Measurements from ENCODE around the gene NETO2.
"Not testable (repeated sequence)": the region's sequence is repeated elsewhere in the genome, so short reads cannot be mapped to it uniquely, and the experiment has no call there.

NETO2 gene, protein sequence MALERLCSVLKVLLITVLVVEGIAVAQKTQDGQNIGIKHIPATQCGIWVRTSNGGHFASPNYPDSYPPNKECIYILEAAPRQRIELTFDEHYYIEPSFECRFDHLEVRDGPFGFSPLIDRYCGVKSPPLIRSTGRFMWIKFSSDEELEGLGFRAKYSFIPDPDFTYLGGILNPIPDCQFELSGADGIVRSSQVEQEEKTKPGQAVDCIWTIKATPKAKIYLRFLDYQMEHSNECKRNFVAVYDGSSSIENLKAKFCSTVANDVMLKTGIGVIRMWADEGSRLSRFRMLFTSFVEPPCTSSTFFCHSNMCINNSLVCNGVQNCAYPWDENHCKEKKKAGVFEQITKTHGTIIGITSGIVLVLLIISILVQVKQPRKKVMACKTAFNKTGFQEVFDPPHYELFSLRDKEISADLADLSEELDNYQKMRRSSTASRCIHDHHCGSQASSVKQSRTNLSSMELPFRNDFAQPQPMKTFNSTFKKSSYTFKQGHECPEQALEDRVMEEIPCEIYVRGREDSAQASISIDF
- 0.63 to 71.8 (median 38.5) reads per million in 9 experiments for total RNA-seq

DNA sequence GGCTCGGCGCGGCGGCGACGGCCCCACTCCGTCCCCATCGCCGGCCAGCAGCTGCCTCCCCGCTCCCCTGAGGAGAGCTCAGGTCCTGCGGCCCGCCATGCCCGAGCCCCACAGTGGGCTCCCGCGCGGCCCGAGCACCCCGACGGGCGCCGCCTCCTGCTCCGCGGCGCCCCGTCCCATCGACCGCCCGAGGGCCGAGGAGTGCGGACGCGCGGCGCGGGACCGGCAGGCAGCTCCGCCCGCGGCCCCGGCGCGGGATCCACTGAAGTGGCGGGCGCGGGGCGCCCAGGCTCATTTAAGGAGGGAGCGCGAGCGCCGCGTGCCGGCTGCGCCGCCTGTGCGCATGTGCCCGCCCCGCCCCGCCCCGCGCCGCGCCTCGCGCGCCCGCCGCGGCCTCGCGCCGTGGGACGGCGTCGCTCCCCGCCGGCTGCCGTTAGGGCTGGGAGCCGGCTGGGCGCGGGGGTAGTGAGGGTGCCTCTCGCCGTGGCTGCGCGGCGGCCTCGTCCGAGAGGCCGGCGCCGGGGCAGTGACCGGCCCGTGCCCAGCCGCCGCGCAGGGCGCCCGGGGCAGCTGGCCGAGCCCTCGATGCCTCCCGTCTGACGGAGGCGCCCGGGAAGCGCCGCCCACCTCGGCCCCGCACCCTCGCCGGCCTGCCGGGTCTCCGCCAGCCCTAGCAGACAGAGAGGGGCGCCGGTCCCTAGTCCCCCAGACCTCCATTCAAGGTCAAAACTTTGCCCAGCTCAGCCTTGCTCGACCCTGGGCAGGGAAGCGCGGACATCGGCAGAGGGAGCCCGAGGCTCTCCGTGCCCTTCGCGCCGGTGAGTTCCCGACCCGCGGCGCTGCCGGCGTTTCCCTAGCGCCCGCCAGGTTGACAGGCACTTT, at the start of gene NETO2:
Gene NETO2 (minus strand): TSS at position 269 of the 882 bp plus-strand sequence. CDS start 333 bp downstream, outside the sequence.
- peaks cover 8 to 22% of the 10 kb centered on the region in 2 donors for H3K27me3 Mint-ChIP-seq
- H3K27ac Mint-ChIP-seq: peak within 1 kb of the TSS; percentile 50 to 77

DNA sequence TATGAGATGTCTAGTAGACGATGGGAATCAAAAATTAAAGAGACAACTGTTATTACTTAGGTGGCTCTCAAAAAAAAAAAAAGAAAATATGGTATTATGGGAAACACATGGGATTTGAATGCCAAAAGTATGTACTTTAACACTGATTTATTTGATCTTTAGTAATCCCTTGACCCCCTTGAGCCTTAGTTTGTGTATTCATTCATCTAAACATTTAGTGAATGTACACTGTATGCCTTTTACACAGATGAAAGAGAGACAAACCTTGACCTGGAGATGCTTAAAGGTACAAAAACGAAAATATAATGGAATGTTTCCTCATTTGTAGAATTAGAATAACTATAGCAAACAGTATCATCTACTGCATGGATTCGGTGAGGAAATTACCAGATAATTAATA, 38.6 kb upstream of the NETO2 start:
- H3K27ac Mint-ChIP-seq: no peak overlapping the region
- DNase-seq (no peak), ATAC-seq (replicated peaks) (no peak)
- no peaks in the 10 kb centered on the region for H3K27me3 Mint-ChIP-seq
- H3K4me3 Mint-ChIP-seq: no peak overlapping the region
- no peaks in the 10 kb centered on the region for H3K36me3 Mint-ChIP-seq (ENCODE audit: insufficient read depth)
- H3K4me1 Mint-ChIP-seq (ENCODE audit: low read depth in 2 of 2): peaks cover 0 to 5% of the 10 kb centered on the region in 2 donors
- no peaks in the 10 kb centered on the region for H3K9me3 Mint-ChIP-seq

More for the DNA sequence above, at the start of gene NETO2:
- Mint-ChIP-seq H3K4me1 (ENCODE audit: low read depth in 2 of 2) (peaks cover 10 to 11% of the 10 kb centered on the region in 2 donors), H3K4me3 (peak within 1 kb of the TSS; percentile 85 to 88), H3K36me3 (ENCODE audit: insufficient read depth) (peaks cover 2% of the 10 kb centered on the region), H3K9me3 (no peaks in the 10 kb centered on the region)
- DNase-seq: peak; percentile 46 to 61 (median 53)
- ATAC-seq (replicated peaks): peak; percentile 71

GRCh38 chr16:47181066-47181465, 37.3 kb upstream of the NETO2 start:
- not testable (repeated sequence) for H3K36me3 Mint-ChIP-seq (ENCODE audit: insufficient read depth); H3K4me3 Mint-ChIP-seq; H3K9me3 Mint-ChIP-seq; ATAC-seq (replicated peaks); DNase-seq; H3K4me1 Mint-ChIP-seq (ENCODE audit: low read depth in 2 of 2); H3K27me3 Mint-ChIP-seq; H3K27ac Mint-ChIP-seq

DNA sequence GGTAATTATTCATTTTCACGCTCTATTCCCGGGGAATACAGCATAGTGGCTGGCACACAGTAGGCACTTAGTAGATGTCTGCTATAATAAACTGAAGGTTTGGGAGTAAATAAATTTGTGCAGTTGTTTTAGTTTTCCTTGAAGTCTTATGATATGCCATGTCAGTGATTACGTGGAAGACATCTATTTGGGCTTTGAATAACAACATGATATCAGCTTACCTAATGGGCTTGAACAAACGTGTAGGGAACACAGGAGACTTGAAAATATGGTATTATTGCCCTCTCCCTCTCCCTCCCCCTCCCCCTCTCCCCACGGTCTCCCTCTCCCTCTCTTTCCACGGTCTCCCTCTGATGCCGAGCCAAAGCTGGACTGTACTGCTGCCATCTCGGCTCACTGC, 36.3 kb upstream of the NETO2 start:
- DNase-seq: no peak
- H3K27me3 Mint-ChIP-seq: no peaks in the 10 kb centered on the region
- H3K27ac Mint-ChIP-seq: peak overlapping the region in 1 of 2 donors; percentile 59
- no peak overlapping the region for H3K4me3 Mint-ChIP-seq
- no peaks in the 10 kb centered on the region for H3K36me3 Mint-ChIP-seq (ENCODE audit: insufficient read depth)
- ATAC-seq (replicated peaks): no peak
- H3K4me1 Mint-ChIP-seq (ENCODE audit: low read depth in 2 of 2): peaks cover 0 to 3% of the 10 kb centered on the region in 2 donors
- no peaks in the 10 kb centered on the region for H3K9me3 Mint-ChIP-seq

DNA sequence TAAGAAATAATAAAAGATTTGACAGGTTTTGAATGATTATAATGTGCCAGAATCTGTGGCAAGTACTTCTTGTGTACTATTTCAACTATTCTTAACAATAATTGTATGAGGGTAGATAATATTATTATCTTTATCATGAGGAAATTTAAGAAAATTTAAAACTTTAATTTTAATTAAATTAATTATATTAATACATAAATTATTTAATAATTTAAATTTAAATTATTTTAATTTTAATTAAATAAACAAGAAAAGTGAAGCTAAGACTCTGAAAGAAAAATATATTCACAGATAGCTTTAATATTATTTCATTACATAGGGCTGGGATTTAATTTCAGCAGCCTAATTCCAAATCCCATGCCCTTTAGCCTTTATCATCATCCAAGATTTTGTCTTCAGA, 31.4 kb upstream of the NETO2 start:
- H3K27me3 Mint-ChIP-seq: no peaks in the 10 kb centered on the region
- H3K4me3 Mint-ChIP-seq: no peak overlapping the region
- no peak for DNase-seq
- H3K36me3 Mint-ChIP-seq (ENCODE audit: insufficient read depth): no peaks in the 10 kb centered on the region
- ATAC-seq (replicated peaks): no peak
- no peak overlapping the region for H3K27ac Mint-ChIP-seq
- peaks cover 2 to 7% of the 10 kb centered on the region in 2 donors for H3K4me1 Mint-ChIP-seq (ENCODE audit: low read depth in 2 of 2)
- no peaks in the 10 kb centered on the region for H3K9me3 Mint-ChIP-seq

GRCh38 chr16:47162670-47163420, 19.1 kb upstream of the NETO2 start:
- DNase-seq (no peak), ATAC-seq (replicated peaks) (no peak)
- H3K27ac Mint-ChIP-seq: no peak overlapping the region
- H3K36me3 Mint-ChIP-seq (ENCODE audit: insufficient read depth): peaks cover 13% of the 10 kb centered on the region
- no peaks in the 10 kb centered on the region for H3K9me3 Mint-ChIP-seq
- H3K27me3 Mint-ChIP-seq: no peaks in the 10 kb centered on the region
- no peak overlapping the region for H3K4me3 Mint-ChIP-seq
- H3K4me1 Mint-ChIP-seq (ENCODE audit: low read depth in 2 of 2): no peaks in the 10 kb centered on the region

DNA sequence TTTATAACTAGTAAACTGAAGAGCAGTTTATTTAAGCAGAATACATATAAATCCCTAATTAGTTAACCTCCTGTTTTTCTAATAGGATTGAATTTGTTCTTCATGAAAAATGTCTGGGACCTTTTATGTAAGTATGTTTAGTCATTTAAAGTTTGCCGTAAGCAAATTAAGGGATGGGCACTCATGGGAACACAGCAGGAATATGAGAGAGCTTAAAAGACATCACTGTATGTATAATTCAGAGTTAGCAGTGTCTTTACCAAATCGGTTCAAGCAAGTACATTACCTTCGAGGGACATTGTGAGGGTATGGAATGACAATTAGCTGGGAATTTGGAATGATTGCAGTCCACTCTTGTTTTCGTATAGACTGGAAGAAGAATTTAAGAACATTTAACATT, 17.7 kb upstream of the NETO2 start:
- Mint-ChIP-seq H3K27ac (no peak overlapping the region), H3K4me1 (ENCODE audit: low read depth in 2 of 2) (no peaks in the 10 kb centered on the region), H3K36me3 (ENCODE audit: insufficient read depth) (peaks cover 13% of the 10 kb centered on the region), H3K4me3 (no peak overlapping the region), H3K9me3 (no peaks in the 10 kb centered on the region), H3K27me3 (no peaks in the 10 kb centered on the region)
- ATAC-seq (replicated peaks) (no peak), DNase-seq (no peak)

DNA sequence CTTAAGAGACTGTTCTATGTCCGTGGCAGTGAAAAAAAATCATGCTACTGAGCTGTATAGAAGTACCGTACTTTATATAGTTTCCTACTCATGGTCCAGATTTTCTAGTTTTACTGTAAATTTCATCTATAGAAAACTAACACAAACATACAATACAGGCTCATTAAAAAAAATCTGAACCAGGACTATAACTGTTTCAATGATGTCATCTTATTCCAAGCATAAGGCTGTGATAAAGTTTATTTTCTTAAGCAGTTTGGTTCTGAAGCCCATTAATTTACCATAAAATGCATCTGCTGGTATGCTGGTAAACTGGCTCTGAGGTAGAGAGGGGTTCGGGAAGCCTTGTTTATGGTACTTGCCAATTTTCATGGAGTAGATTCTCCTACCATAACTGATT, 16.7 kb upstream of the NETO2 start:
- no peak for DNase-seq
- Mint-ChIP-seq H3K36me3 (ENCODE audit: insufficient read depth) (peaks cover 13% of the 10 kb centered on the region), H3K4me3 (no peak overlapping the region), H3K4me1 (ENCODE audit: low read depth in 2 of 2) (no peaks in the 10 kb centered on the region), H3K9me3 (no peaks in the 10 kb centered on the region), H3K27ac (no peak overlapping the region), H3K27me3 (no peaks in the 10 kb centered on the region)
- ATAC-seq (replicated peaks): no peak

DNA sequence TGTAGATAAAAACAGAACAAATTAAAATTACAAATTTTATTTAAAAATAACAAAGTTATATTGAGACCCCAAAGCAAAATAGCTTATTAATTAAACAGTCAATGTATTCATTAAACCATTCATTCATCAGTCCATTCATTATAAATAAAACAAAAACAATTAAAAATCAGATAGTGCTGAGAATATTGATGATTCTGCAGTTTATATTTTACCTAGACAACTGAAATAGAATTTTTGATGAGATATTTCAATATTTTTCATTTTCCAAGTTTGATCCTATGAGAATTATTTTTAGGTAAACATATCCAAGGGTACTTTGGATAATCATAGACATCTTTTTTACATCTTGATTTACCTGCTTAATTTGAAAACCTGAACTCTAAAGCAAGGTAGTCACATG, 15.2 kb upstream of the NETO2 start:
- peaks cover 13% of the 10 kb centered on the region for H3K36me3 Mint-ChIP-seq (ENCODE audit: insufficient read depth)
- no peaks in the 10 kb centered on the region for H3K4me1 Mint-ChIP-seq (ENCODE audit: low read depth in 2 of 2)
- DNase-seq: no peak
- no peaks in the 10 kb centered on the region for H3K27me3 Mint-ChIP-seq
- no peak for ATAC-seq (replicated peaks)
- no peak overlapping the region for H3K4me3 Mint-ChIP-seq
- H3K27ac Mint-ChIP-seq: no peak overlapping the region
- H3K9me3 Mint-ChIP-seq: no peaks in the 10 kb centered on the region

DNA sequence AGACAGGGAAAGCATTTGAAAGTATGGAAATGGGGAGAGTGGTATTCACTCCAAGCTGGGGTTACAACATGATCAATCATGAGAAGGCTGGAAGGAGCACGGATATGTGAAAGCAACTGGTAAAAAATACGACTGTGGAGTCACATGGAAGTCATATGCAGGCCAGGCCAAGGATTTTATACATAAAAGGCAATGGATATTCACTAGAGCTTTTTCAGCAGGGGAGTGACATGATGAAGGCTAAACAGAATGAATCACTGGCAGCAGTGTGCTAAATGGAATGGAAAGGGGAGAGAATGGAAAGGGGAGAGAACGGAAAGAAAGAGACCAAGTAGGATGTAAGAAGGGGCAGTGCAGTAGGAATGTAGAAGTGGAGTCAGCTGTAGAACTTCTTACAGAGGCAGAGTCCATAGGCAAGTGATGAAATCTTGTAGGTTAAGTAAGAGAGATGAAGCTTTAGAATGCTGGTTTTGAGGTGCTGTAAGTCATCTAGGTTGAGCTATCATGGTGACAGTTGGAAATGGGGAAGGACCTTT, 13.0 kb upstream of the NETO2 start:
- Mint-ChIP-seq H3K27ac (no peak overlapping the region), H3K4me3 (no peak overlapping the region), H3K36me3 (ENCODE audit: insufficient read depth) (peaks cover 13% of the 10 kb centered on the region)

DNA sequence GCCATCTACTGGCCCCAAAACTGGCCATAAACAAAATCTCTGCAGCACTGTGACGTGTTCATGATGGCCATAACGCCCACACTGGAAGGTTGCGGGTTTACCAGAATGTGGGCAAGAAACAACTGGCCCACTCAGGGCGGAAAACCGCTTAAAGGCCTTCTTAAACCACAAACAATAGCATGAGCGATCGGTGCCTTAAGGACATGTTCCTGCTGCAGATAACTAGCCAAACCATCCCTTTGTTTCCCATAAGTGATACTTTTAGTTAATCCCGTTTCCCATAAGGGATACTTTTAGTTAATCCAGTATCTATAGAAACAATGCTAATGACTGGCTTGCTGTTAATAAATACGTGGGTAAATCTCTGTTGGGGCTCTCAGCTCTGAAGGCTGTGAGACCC, 8.8 kb upstream of the NETO2 start:
- not testable (repeated sequence) for H3K36me3 Mint-ChIP-seq (ENCODE audit: insufficient read depth); H3K4me3 Mint-ChIP-seq; ATAC-seq (replicated peaks); DNase-seq; H3K4me1 Mint-ChIP-seq (ENCODE audit: low read depth in 2 of 2); H3K27me3 Mint-ChIP-seq; H3K9me3 Mint-ChIP-seq; H3K27ac Mint-ChIP-seq

More for the DNA sequence above, 13.0 kb upstream of the NETO2 start:
- Mint-ChIP-seq H3K9me3 (no peaks in the 10 kb centered on the region), H3K27me3 (no peaks in the 10 kb centered on the region), H3K4me1 (ENCODE audit: low read depth in 2 of 2) (no peaks in the 10 kb centered on the region)
- no peak for DNase-seq
- ATAC-seq (replicated peaks): no peak

GRCh38 chr16:47150067-47150466, 6.3 kb upstream of the NETO2 start:
- Mint-ChIP-seq H3K36me3 (ENCODE audit: insufficient read depth) (no peaks in the 10 kb centered on the region), H3K4me3 (no peak overlapping the region), H3K27me3 (peaks cover 0 to 8% of the 10 kb centered on the region in 2 donors), H3K27ac (no peak overlapping the region), H3K4me1 (ENCODE audit: low read depth in 2 of 2) (peaks cover 6% of the 10 kb centered on the region in 2 donors), H3K9me3 (no peaks in the 10 kb centered on the region)
- no peak for DNase-seq
- ATAC-seq (replicated peaks): no peak

GRCh38 chr16:47144559-47144877, 773 bp upstream of the NETO2 start:
- H3K27me3 Mint-ChIP-seq: peaks cover 8 to 22% of the 10 kb centered on the region in 2 donors
- peak overlapping the region; percentile 50 to 77 for H3K27ac Mint-ChIP-seq
- H3K9me3 Mint-ChIP-seq: no peaks in the 10 kb centered on the region
- peak overlapping the region; percentile 65 to 81 for H3K4me3 Mint-ChIP-seq
- H3K4me1 Mint-ChIP-seq (ENCODE audit: low read depth in 2 of 2): peaks cover 10 to 11% of the 10 kb centered on the region in 2 donors
- ATAC-seq (replicated peaks): no peak
- peaks cover 2% of the 10 kb centered on the region for H3K36me3 Mint-ChIP-seq (ENCODE audit: insufficient read depth)
- DNase-seq: no peak

Measured in effector memory CD8-positive, alpha-beta T cell (primary cell).